CD4-positive, alpha-beta T cell treated with Interleukin-2 at 100 ng/mL for 4 hours (primary cell): ENCODE data around the gene SRCIN1.
"Not testable (repeated sequence)": the region's sequence is repeated elsewhere in the genome, so short reads cannot be mapped to it uniquely, and the experiment has no call there.

Experiments used
- DNase-seq: peaks from one replicate; pipeline ENCODE4 v3.0.0-alpha.2; 2020; ENCODE audit warnings: low spot score

Gene SRCIN1

GRCh38 chr17:38542286-38542685 is 63.5 kb downstream of the SRCIN1 start:
- no peak for DNase-seq

DNA sequence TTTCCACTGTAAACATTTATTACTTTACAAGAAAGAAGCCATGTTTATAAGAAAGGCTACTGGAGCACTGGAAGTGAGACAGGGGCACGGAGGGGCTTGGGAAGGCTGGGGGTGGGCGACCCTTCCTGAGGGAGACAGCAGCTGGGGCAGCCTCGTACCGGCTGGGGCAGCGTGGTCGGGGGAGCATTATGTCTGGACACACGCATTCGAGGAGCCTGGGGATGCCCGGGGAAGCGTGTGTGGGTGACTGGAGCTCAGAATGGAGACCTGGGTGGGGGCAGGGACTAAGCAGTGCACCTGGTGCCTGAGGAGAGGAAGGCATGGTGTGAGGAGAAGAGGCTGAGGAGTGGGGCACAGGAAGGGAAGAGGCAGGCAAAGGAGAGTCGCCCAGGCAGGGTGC is 64.5 kb downstream of the SRCIN1 start:
- DNase-seq, result no peak

DNA sequence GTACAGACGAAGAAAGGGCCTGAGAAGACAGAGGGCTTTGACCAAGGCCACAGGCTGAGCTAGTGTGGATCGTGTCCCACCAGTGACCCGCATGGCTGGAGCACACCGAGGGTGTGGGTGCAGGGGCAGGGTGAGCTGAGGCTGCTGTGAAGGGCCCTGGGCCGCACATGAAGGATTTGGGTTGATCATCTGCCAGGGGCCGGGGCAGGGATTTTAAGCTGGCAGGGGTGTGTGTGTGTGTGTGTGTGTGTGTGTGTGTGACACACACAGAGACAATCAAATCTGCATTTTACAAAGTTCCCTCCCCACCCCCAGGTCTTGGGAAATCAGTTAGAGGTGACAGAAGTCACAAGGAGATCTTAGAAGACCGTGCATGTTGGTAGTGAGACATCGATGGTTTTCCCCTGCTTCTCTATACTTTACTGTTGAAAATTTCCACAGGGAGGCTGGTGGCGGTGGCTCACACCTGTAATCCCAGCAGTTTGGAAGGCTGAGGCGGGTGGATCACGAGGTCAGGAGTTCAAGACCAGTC is 65.2 kb downstream of the SRCIN1 start:
- DNase-seq, result no peak

GRCh38 chr17:38539386-38539785 is 66.4 kb downstream of the SRCIN1 start:
- DNase-seq, result no peak

GRCh38 chr17:38538906-38539305 is 66.8 kb downstream of the SRCIN1 start:
- DNase-seq, result no peak

GRCh38 chr17:38536661-38537060 is 69.1 kb downstream of the SRCIN1 start:
- no peak for DNase-seq

GRCh38 chr17:38535886-38536285 is 69.9 kb downstream of the SRCIN1 start:
- DNase-seq, result no peak

GRCh38 chr17:38534498-38534885 is 71.3 kb downstream of the SRCIN1 start:
- DNase-seq, result no peak

- no peak for DNase-seq
Measured at GRCh38 chr17:38533866-38534497, 71.8 kb downstream of the SRCIN1 start.

DNA sequence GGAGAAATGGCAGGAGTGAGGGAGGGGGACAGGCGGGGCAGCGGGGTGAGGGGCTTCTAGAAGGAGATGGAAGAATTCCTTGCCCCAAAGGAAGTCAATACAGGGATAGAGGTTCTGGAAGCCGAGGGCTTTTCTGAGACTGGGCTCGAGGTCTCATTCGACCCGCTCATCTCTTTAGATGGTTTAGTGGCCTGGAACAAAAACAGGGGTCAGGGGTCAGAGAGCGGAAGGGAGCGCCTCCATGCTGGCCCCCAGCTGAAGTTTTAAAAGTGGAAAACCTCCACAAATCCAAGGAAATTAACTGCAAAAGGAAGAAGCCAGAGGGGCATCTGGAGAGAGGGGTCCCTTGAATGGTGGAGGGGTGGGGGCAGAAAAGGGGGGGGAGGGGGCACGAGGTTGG is 72.5 kb downstream of the SRCIN1 start:
- DNase-seq, result no peak

DNA sequence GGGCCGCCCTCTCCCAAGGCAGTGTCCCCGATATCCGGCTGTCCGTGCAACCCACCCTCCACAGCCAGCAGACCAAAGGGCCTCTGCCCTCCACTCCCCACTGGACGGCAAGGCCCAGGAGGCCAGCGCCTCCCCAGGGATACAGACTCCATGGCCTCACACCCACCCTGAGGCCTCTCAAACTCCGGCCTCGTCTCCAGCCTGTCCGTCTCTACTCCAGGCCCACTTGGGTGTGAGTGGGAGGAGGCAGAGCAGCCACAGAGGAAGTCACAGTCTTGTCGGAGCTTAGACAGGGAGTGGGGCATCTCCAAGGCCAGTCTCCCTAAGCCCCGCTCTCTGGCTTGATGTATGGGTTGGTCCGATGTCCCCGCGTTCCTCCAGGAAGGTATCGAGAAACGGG is 73.3 kb downstream of the SRCIN1 start:
- DNase-seq, result no peak

DNA sequence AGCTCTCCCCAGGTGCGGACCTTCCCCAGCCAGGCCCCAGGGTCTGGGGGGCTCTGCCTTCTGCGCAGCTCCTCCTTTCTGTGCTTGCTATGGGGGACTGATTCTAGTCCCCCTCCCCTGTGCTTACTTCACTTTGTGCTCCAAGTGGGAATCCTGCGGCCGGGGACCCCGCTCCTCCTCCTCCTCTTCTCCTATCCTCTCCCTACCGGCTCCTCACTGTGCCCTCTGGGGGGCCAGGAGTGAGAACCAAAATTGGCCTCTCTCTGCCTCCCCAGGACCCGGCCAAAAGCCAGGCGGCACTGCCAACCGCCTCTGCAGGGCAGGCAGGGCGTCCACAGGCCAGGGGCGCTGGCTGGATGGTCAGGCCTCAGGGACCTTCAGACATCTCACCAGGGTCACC is 74.0 kb downstream of the SRCIN1 start:
- not testable (repeated sequence) for DNase-seq

GRCh38 chr17:38530856-38531255 is 74.9 kb downstream of the SRCIN1 start:
- not testable (repeated sequence) for DNase-seq

DNA sequence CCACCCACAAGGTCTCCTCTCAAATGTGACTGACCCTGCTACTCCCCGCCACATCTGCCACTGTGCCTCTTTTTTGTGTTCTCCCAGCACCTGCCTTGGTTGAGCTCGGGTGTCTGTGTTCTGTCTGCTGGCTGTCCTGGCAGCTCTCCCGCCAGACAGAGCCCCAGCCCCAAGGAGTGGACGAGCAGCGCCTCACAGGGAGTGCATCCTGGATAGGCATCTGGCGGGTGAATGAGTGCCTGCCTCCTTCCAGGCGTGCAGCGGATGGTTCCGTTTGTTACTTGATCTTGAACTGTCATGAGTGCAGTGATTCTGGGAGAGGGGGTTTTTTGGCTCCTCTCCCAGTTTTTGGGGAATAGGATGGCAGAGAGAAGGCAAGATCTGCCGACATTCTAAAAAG is 77.6 kb downstream of the SRCIN1 start:
- not testable (repeated sequence) for DNase-seq

GRCh38 chr17:38526526-38526925 is 79.2 kb downstream of the SRCIN1 start:
- not testable (repeated sequence) for DNase-seq

DNA sequence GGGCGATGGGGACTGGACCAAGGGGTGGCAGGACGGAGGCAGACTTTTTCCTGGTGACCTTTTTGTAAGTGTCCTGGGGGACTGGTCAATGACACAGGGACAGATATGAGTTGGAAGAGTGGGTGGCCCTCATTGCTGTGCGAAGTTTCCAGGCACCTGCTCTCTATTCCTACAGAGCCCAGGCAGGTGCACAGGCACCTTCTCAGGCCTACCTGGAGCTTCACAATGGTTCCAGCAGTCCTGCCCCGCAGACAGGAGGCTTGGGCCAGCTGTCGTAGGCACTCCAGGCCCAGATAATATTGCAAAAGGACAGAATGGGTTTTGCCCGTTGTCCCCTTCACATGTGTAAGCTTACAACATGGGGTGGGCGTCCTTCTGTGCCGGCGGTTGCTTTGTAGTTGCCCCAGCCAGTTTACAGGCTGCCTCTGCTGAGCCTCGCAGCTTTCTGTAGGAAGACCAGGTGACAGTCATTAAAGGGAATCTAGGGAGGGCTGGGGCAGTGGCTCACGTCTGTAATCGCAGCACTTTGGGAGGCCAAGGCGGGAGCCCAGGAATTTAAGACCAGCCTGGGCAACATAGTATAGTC is 93.2 kb downstream of the SRCIN1 start:
- no peak for DNase-seq

DNA sequence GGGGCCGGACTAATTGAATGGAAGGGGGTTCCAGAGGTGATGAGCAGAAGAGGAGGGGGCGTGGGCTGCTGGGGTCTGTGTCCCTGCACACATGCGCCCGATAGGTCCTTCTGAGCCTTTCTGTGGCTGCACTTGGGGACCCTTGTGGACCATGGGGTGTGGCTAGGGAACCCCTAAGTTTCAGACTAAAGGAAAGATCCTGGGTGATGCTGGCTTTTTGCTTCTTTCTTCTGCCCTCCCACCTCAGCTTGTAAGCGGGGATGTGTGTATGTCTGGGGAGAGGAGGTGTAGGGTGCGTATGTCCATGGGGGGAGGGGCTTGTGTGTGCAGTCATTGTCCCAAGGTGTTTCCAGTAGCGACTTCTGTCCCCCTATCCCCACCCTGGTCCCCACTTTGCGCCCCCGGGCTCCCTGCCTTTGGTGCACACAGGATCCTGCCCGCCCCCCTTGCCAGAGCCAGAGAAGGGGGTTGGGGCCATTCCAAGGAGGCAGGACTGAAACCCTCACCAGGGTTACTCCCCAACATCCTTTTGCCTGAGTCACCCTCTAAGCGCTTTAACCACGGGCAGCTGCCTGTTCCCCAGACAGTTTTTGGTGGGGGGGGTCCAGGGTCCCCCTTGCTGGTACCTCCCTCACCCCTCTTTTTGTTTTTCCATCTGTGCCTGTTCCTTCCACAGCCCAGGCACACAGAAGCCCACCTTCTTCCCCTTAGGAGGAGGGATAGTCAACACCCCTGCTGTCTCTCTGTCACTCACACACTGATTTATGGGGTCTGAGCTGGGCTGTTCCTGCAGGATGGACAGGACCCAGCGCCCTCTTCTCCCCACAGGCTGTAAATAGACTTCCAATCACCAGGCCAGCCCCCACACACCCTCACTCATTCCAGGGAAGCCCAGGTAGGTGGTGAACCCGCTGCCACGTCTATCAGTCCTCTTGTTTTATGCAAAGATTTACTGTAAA is 94.3 kb downstream of the SRCIN1 start:
- no peak for DNase-seq

- no peak for DNase-seq
Measured at GRCh38 chr17:38510421-38511149, 95.2 kb downstream of the SRCIN1 start.

DNA sequence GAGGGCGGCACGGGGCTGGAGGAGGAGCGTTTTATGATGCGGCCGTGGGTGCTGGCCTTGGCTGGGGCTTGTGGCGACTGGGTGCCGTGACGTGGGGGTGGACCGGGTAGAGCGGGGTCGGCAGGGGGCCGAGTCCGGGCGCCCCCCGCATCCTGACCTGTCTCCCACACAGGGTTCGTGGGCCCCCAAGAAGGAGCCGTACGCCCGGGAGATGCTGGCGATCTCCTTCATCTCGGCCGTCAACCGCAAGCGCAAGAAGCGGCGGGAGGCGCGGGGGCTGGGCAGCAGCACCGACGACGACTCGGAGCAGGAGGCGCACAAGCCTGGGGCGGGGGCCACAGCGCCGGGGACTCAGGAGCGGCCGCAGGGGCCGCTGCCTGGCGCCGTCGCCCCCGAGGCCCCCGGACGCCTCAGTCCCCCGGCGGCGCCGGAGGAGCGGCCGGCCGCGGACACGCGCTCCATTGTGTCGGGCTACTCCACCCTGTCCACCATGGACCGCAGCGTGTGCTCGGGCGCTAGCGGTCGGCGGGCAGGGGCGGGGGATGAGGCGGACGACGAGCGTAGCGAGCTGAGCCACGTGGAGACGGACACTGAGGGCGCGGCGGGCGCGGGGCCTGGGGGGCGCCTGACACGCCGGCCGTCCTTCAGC is 95.9 kb downstream of the SRCIN1 start:
- DNase-seq, result no peak

DNA sequence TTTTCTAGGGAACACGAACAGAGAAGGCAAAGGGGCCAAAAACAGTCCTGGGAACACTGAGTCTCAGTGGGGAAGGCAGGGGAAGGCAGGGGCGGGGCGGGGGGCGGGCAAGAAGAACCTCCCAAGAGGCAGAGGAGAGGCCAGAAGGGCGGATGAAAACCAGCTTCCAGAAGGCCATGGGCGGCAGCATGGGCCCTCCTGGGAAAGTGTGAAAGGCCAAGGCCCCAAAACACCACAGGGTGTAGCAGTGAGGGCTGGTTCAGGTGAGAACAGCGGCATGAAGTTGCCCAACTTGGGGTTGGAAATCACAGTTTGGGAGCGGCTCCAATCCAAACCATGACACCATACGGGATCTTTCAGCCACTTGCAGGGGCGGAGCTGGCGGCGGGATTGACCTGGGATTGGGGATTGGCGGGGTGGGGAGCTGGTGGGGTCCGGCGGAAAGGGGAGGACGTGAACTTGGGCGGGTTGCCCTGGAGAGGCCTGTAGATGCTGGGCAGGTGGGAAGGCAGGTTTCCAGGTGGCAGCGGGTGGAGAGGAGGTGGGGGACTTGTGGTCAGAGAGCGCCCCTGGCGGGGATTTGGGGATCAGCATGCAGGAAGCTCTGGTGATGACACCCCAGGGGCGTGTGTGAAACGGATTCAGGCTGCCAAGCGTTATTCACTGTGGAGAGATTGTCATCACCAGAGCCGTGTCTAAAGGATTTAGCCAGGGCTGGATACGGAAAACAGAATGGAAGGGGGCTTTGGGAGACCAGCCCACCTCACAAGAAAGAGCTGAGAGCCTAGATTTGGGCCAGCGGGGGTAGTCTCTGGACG is 96.6 kb downstream of the SRCIN1 start:
- DNase-seq, result peak; percentile 62

- no peak for DNase-seq
Measured at GRCh38 chr17:38508570-38508950, 97.2 kb downstream of the SRCIN1 start.
